ENCODE data around the gene BRD3OS.
"Not testable (repeated sequence)": the region's sequence is repeated elsewhere in the genome, so short reads cannot be mapped to it uniquely, and the experiment has no call there.

The BRD3OS gene

GRCh38 chr9:134066526-134066912 is 41.2 kb downstream of the BRD3OS start:
- peak; percentile 48 for DNase-seq

GRCh38 chr9:134066913-134067851 is 41.9 kb downstream of the BRD3OS start:
- DNase-seq: peak; percentile 53

- DNase-seq: peak; percentile 88
Observed at GRCh38 chr9:134067904-134068743, 42.8 kb downstream of the BRD3OS start, which contains the start of gene BRD3. BRD3 (minus strand) TSS chr9:134068026; CDS start chr9:134053477, 14,549 bp downstream.

- DNase-seq: peak; percentile 22
Observed at GRCh38 chr9:134068744-134069479, 43.6 kb downstream of the BRD3OS start.

- DNase-seq: peak; percentile 35
Observed at GRCh38 chr9:134069480-134070399, 44.5 kb downstream of the BRD3OS start.

- peak; percentile 52 for DNase-seq
Observed at GRCh38 chr9:134071149-134071548, 45.9 kb downstream of the BRD3OS start.

- DNase-seq: not testable (repeated sequence)
Observed at GRCh38 chr9:134072683-134073082, 47.4 kb downstream of the BRD3OS start.

- no peak for DNase-seq
Observed at GRCh38 chr9:134073500-134073899, 48.2 kb downstream of the BRD3OS start.

GRCh38 chr9:134075689-134076088 is 50.4 kb downstream of the BRD3OS start:
- not testable (repeated sequence) for DNase-seq

GRCh38 chr9:134076644-134077043 is 51.4 kb downstream of the BRD3OS start:
- DNase-seq: no peak

All from islet precursor cell (in vitro differentiated cells).